PFSK-1 (cell line): Measurements from ENCODE around the gene PTTG1IP.

ENCODE experiments used
- FOXP2 ChIP-seq: optimal IDR thresholded peaks from 2 replicates; pipeline ENCODE3; 2011; ENCODE audit warnings: borderline replicate concordance, control low read depth, inconsistent platforms; ENCODE audit not compliant: insufficient read depth; ENCODE audit errors: extremely low read length, extremely low read depth
- POLR2AphosphoS5 ChIP-seq: IDR thresholded peaks from 2 replicates; pipeline ENCODE4 v1.6.1; 2012; ENCODE audit warnings: low read depth, mild to moderate bottlenecking, control low read depth, low read length, moderate library complexity
- REST ChIP-seq, 2 experiments: IDR thresholded peaks; 2 replicates each; pipeline versions ENCODE4 v1.6.1 to v1.8.0; 2011 to 2012; ENCODE audit warnings: low read depth in 2 of 2, low read length in 2 of 2, control low read depth in 1 of 2, inconsistent platforms in 1 of 2, mild to moderate bottlenecking in 1 of 2, moderate library complexity in 1 of 2; ENCODE audit not compliant: insufficient read depth in 1 of 2
- SIN3A ChIP-seq: IDR thresholded peaks from 2 replicates; pipeline ENCODE4 v1.6.1; 2012; ENCODE audit warnings: mild to moderate bottlenecking, low read length, moderate library complexity, borderline replicate concordance; ENCODE audit not compliant: insufficient read depth
- TAF1 ChIP-seq: IDR thresholded peaks from 2 replicates; pipeline ENCODE4 v1.6.1; 2012; ENCODE audit warnings: low read length, control low read depth, borderline replicate concordance; ENCODE audit not compliant: insufficient read depth

PTTG1IP gene

GRCh38 chr21:44862869-44863685 is 10.4 kb downstream of the PTTG1IP start:
- TF ChIP-seq POLR2AphosphoS5 = no peak

- no peak for TF ChIP-seq FOXP2
- TF ChIP-seq TAF1 = no peak
- TF ChIP-seq SIN3A = no peak
- no peak for TF ChIP-seq REST (IDR thresholded peaks at IDR 0.05; ENCODE audit: insufficient read depth in 1 of 2, low read depth in 2 of 2, low read length in 2 of 2)
- TF ChIP-seq POLR2AphosphoS5 = no peak
Observed at GRCh38 chr21:44858791-44859190, 14.7 kb downstream of the PTTG1IP start.

- TF ChIP-seq REST (IDR thresholded peaks at IDR 0.05; ENCODE audit: insufficient read depth in 1 of 2, low read depth in 2 of 2, low read length in 2 of 2) = no peak
- no peak for TF ChIP-seq FOXP2
- TF ChIP-seq TAF1 = no peak
- TF ChIP-seq POLR2AphosphoS5 = no peak
- TF ChIP-seq SIN3A = no peak
Observed at GRCh38 chr21:44858291-44858690, 15.2 kb downstream of the PTTG1IP start.

GRCh38 chr21:44857127-44857892 is 16.2 kb downstream of the PTTG1IP start:
- no peak for TF ChIP-seq REST (IDR thresholded peaks at IDR 0.05; ENCODE audit: insufficient read depth in 1 of 2, low read depth in 2 of 2, low read length in 2 of 2)

- TF ChIP-seq TAF1 (no peak), REST (IDR thresholded peaks at IDR 0.05; ENCODE audit: insufficient read depth in 1 of 2, low read depth in 2 of 2, low read length in 2 of 2) (no peak), SIN3A (no peak), POLR2AphosphoS5 (no peak), FOXP2 (no peak)
Observed at GRCh38 chr21:44856131-44856530, 17.4 kb downstream of the PTTG1IP start.
